Stimulated activated naive CD8-positive, alpha-beta T cell treated with anti-CD3 and anti-CD28 coated beads, Interleukin-15, Interleukin-2, amounts not matched to agents 100 U/mL and 50 U/mL, for 24 hours (primary cell): ENCODE results near the gene NACC1.
"Not testable (repeated sequence)": the region's sequence is repeated elsewhere in the genome, so short reads cannot be mapped to it uniquely, and the experiment has no call there.

Experiments
- ATAC-seq: fragments of 150-1000 bp; cut with Tn5 transposase; one replicate; pipeline ENCODE4 v1.10.0; 2021
- DNase-seq: peaks from one replicate; pipeline ENCODE4 v3.0.0; 2021

Gene NACC1

GRCh38 chr19:13146763-13147563 lies 28.9 kb downstream of the NACC1 start:
- DNase-seq (no peak), ATAC-seq (no peak)

GRCh38 chr19:13149173-13149627 lies 31.1 kb downstream of the NACC1 start:
- ATAC-seq, DNase-seq: not testable (repeated sequence)

GRCh38 chr19:13149628-13150186 lies 31.6 kb downstream of the NACC1 start:
- ATAC-seq (no peak), DNase-seq (peak; percentile 49)

GRCh38 chr19:13150187-13150930 lies 32.3 kb downstream of the NACC1 start, which contains the start of the genes IER2 and STX10:
IER2 (plus strand) TSS chr19:13150411; CDS start chr19:13153187, 2,776 bp downstream.
STX10 (minus strand) TSS chr19:13150375; CDS start chr19:13150173, 202 bp downstream.
- ATAC-seq (peak; percentile 48), DNase-seq (peak; percentile 94)

GRCh38 chr19:13150931-13151604 lies 33.0 kb downstream of the NACC1 start:
- DNase-seq = peak; percentile 53
- ATAC-seq = peak; percentile 3

GRCh38 chr19:13151605-13152355 lies 33.7 kb downstream of the NACC1 start:
- peak; percentile 60 for ATAC-seq
- DNase-seq = peak; percentile 96

DNA sequence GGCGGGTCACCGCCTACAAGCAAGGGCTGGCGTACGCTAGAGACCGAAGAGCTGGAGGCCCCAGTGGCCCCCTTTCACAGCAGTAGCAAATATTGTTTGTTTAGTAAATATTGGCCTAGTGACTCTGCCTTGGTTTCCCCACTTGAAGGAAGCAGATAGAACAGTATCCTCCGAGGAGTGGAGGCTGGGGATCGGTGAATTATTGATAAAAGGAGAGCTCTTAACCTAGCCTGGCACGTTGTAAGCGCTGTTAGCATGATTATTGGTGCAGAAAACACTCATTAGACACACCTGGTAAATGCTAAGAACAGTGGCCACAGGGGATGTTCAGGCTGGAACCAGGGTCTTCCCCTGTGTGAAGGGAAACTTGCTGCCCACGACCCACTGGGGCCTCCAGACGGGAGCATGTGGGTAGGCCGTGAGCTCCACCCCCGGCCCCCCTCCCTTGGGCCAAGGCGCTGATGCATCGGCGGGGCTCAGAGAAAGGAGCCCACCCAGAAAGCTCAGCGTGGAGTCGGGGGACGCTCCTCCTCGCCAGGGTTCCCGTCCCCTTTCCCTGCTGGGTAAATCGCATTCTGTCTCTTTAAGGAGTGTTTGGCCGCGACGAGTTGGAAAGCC lies 34.4 kb downstream of the NACC1 start:
- ATAC-seq = peak; percentile 20
- DNase-seq = no peak

- peak; percentile 28 for ATAC-seq
- peak; percentile 98 for DNase-seq
Observed at GRCh38 chr19:13152974-13153568, 35.0 kb downstream of the NACC1 start.

DNA sequence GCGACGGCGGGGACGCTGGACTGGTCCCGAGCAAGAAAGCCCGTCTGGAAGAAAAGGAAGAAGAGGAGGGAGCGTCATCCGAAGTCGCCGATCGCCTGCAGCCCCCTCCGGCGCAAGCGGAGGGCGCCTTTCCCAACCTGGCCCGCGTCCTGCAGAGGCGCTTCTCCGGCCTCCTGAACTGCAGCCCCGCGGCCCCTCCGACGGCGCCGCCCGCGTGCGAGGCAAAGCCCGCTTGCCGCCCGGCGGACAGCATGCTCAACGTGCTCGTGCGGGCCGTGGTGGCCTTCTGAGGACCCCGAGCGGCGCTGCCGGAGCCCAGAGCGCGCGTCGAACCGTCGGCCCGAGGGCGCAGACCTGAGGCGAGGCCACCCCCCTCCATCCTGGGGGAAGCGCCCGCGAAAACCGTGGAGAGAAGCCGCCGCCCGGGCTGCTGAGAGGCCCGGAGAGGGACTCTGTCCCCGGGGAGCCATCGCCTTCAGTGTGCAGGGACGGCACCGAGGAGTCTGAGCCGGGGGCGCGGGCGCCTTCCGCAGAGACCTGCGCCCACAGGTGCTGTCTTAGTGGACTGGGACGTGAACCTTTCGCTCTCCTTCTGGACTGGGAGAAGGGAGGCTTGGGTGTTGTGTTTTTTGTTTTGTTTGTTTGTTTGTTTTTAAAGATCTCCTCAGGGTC lies 35.6 kb downstream of the NACC1 start:
- DNase-seq (no peak), ATAC-seq (no peak)

GRCh38 chr19:13154241-13154778 lies 36.2 kb downstream of the NACC1 start:
- ATAC-seq (no peak), DNase-seq (peak; percentile 80)

DNA sequence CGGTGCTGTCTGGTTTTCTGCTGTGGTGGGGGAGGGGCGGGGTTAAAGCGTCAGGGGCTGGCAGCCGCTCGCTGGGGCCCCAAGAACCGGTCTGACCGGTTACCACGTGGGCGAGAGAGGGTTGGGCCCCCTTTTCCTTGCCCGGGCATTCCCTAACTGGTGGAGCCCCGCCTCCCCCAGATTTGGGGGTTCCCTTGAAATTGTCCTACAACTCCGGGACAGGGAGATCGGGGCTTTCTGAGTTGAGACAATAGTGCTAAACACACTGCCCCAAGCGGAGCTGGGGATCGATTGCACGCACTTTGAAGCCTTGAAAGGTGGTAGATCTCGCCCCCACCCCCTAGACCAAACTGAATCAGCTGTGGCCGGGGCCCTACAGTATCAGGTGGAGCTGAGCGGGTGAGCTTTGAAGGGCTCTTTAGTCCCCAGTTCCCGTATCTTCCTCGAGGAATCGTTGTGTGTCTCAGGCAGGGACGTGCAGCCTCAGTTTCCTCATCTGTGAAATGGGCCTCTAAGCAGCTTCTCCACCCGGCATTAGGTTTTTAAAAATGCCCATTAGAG lies 36.9 kb downstream of the NACC1 start:
- DNase-seq (peak; percentile 87), ATAC-seq (peak; percentile 8)

- peak; percentile 88 for DNase-seq
- peak; percentile 4 for ATAC-seq
Observed at GRCh38 chr19:13155472-13156359, 37.7 kb downstream of the NACC1 start.

- DNase-seq (no peak), ATAC-seq (no peak)
Observed at GRCh38 chr19:13159713-13160112, 41.6 kb downstream of the NACC1 start.

- ATAC-seq = no peak
- no peak for DNase-seq
Observed at GRCh38 chr19:13160557-13160956, 42.5 kb downstream of the NACC1 start.

GRCh38 chr19:13162724-13163608 lies 44.9 kb downstream of the NACC1 start:
- DNase-seq = peak; percentile 93
- ATAC-seq = peak; percentile 67

GRCh38 chr19:13163609-13164342 lies 45.7 kb downstream of the NACC1 start:
- ATAC-seq = peak; percentile 16
- peak; percentile 67 for DNase-seq
